ENCODE measurements around the gene PABPC1L.

Gene PABPC1L

DNA sequence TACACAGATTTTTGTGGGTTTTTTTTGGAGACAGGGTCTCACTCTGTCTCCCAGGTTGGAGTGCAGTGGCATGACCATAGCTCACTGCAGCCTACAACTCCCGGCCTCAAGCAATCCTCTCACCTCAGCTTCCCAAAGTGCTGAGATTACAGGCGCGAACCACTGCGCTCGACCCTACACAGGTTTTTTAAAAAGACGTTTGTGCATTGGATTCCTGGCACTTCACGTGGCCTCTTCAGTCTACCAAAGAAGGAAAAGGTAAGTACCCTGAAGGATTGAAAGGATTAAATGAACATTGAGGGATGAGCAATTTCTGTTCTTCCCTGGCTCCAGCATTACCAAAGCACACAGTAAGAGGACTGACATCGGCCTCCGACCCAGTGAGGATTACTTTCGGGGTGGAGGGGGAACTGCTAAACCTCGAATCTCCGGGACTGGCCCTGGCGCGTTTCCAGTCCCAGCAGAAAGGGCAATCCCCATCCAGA, 24.9 kb upstream of the PABPC1L start (continued):
- TF ChIP-seq, protein P1, sequence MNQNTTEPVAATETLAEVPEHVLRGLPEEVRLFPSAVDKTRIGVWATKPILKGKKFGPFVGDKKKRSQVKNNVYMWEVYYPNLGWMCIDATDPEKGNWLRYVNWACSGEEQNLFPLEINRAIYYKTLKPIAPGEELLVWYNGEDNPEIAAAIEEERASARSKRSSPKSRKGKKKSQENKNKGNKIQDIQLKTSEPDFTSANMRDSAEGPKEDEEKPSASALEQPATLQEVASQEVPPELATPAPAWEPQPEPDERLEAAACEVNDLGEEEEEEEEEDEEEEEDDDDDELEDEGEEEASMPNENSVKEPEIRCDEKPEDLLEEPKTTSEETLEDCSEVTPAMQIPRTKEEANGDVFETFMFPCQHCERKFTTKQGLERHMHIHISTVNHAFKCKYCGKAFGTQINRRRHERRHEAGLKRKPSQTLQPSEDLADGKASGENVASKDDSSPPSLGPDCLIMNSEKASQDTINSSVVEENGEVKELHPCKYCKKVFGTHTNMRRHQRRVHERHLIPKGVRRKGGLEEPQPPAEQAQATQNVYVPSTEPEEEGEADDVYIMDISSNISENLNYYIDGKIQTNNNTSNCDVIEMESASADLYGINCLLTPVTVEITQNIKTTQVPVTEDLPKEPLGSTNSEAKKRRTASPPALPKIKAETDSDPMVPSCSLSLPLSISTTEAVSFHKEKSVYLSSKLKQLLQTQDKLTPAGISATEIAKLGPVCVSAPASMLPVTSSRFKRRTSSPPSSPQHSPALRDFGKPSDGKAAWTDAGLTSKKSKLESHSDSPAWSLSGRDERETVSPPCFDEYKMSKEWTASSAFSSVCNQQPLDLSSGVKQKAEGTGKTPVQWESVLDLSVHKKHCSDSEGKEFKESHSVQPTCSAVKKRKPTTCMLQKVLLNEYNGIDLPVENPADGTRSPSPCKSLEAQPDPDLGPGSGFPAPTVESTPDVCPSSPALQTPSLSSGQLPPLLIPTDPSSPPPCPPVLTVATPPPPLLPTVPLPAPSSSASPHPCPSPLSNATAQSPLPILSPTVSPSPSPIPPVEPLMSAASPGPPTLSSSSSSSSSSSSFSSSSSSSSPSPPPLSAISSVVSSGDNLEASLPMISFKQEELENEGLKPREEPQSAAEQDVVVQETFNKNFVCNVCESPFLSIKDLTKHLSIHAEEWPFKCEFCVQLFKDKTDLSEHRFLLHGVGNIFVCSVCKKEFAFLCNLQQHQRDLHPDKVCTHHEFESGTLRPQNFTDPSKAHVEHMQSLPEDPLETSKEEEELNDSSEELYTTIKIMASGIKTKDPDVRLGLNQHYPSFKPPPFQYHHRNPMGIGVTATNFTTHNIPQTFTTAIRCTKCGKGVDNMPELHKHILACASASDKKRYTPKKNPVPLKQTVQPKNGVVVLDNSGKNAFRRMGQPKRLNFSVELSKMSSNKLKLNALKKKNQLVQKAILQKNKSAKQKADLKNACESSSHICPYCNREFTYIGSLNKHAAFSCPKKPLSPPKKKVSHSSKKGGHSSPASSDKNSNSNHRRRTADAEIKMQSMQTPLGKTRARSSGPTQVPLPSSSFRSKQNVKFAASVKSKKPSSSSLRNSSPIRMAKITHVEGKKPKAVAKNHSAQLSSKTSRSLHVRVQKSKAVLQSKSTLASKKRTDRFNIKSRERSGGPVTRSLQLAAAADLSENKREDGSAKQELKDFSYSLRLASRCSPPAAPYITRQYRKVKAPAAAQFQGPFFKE (tag by site-specific recombination; IDR thresholded peaks at IDR 0.05; ENCODE audit: borderline replicate concordance): no peak
- TF ChIP-seq ZNF394 (tag by site-specific recombination; IDR thresholded peaks at IDR 0.05; ENCODE audit: borderline replicate concordance) (no peak), ZNF670 (tag by site-specific recombination; IDR thresholded peaks at IDR 0.05; ENCODE audit: low read depth) (no peak), ZNF677 (tag by site-specific recombination; IDR thresholded peaks at IDR 0.05) (no peak), ZNF112 (tag by site-specific recombination; IDR thresholded peaks at IDR 0.05) (no peak), GLI4 (tag by site-specific recombination; IDR thresholded peaks at IDR 0.05) (no peak), ZNF19 (tag by site-specific recombination; IDR thresholded peaks at IDR 0.05; ENCODE audit: low read depth) (no peak), ZNF561 (tag by site-specific recombination; IDR thresholded peaks at IDR 0.05; ENCODE audit: borderline replicate concordance) (peak; percentile 100), ZNF600 (tag by site-specific recombination; IDR thresholded peaks at IDR 0.05) (no peak), ZNF701 (tag by site-specific recombination; IDR thresholded peaks at IDR 0.05) (no peak), ZXDB (tag by site-specific recombination; IDR thresholded peaks at IDR 0.05) (no peak), ZBTB7A (tag by site-specific recombination; IDR thresholded peaks at IDR 0.05; ENCODE audit: low read depth) (no peak), ZNF138 (tag by site-specific recombination; IDR thresholded peaks at IDR 0.05; ENCODE audit: borderline replicate concordance) (no peak), KLF7 (tag by site-specific recombination; IDR thresholded peaks at IDR 0.05; ENCODE audit: borderline replicate concordance) (no peak), ZNF707 (tag by site-specific recombination; IDR thresholded peaks at IDR 0.05) (no peak)
- TF ChIP-seq, protein P2, sequence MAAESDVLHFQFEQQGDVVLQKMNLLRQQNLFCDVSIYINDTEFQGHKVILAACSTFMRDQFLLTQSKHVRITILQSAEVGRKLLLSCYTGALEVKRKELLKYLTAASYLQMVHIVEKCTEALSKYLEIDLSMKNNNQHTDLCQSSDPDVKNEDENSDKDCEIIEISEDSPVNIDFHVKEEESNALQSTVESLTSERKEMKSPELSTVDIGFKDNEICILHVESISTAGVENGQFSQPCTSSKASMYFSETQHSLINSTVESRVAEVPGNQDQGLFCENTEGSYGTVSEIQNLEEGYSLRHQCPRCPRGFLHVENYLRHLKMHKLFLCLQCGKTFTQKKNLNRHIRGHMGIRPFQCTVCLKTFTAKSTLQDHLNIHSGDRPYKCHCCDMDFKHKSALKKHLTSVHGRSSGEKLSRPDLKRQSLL (tag by site-specific recombination; IDR thresholded peaks at IDR 0.05): no peak
- TF ChIP-seq, protein P3, sequence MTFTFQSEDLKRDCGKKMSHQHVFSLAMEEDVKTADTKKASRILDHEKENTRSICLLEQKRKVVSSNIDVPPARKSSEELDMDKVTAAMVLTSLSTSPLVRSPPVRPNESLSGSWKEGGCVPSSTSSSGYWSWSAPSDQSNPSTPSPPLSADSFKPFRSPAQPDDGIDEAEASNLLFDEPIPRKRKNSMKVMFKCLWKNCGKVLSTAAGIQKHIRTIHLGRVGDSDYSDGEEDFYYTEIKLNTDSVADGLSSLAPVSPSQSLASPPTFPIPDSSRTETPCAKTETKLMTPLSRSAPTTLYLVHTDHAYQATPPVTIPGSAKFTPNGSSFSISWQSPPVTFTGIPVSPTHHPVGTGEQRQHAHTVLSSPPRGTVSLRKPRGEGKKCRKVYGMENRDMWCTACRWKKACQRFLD (tag by site-specific recombination; IDR thresholded peaks at IDR 0.05): no peak
- TF ChIP-seq, protein P4, sequence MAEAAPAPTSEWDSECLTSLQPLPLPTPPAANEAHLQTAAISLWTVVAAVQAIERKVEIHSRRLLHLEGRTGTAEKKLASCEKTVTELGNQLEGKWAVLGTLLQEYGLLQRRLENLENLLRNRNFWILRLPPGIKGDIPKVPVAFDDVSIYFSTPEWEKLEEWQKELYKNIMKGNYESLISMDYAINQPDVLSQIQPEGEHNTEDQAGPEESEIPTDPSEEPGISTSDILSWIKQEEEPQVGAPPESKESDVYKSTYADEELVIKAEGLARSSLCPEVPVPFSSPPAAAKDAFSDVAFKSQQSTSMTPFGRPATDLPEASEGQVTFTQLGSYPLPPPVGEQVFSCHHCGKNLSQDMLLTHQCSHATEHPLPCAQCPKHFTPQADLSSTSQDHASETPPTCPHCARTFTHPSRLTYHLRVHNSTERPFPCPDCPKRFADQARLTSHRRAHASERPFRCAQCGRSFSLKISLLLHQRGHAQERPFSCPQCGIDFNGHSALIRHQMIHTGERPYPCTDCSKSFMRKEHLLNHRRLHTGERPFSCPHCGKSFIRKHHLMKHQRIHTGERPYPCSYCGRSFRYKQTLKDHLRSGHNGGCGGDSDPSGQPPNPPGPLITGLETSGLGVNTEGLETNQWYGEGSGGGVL (tag by site-specific recombination; IDR thresholded peaks at IDR 0.05): no peak
- TF ChIP-seq, protein P5, sequence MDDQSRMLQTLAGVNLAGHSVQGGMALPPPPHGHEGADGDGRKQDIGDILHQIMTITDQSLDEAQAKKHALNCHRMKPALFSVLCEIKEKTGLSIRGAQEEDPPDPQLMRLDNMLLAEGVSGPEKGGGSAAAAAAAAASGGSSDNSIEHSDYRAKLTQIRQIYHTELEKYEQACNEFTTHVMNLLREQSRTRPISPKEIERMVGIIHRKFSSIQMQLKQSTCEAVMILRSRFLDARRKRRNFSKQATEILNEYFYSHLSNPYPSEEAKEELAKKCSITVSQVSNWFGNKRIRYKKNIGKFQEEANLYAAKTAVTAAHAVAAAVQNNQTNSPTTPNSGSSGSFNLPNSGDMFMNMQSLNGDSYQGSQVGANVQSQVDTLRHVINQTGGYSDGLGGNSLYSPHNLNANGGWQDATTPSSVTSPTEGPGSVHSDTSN (CRISPR knock-in tag; IDR thresholded peaks at IDR 0.05): no peak
